Mucosa of gallbladder (tissue), 1 donor: Measurements from ENCODE around the gene SEC24C. TPM values are rescaled to one million over a fixed set of nuclear protein-coding genes. Genes with fewer than 3 reads are reported as not detected.
"Not testable (repeated sequence)": the region's sequence is repeated elsewhere in the genome, so short reads cannot be mapped to it uniquely, and the experiment has no call there.

ENCODE experiments used
- DNase-seq: peaks from one replicate; pipeline ENCODE4 v3.0.0-alpha.2; 2020; ENCODE audit warnings: low spot score
- total RNA-seq: library from RNA; stranded (reverse); gene quantifications from one replicate; pipeline ENCODE4 v1.2.1, GENCODE V29; 2021
- donor health status: DM: no; HTN: no; CAD: no.

Gene SEC24C
- total RNA-seq, 1 donor from 2014 or later, result 90.1 TPM

DNA sequence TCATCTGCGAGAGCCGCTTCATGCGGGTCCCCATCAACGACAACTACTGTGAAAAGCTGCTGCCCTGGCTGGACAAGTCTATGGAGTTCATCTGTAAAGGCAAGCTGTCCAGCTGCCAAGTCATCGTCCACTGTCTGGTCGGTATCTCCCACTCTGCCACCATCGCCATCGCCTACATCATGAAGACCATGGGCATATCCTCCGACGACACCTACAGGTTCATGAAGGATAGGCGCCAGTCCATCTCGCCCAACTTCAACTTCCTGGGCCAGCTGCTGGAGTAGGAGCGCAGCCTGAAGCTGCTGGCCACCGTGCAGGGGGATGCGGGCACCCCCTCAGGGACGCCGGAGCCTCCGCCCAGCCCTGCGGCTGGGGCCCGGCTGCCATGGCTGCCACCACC lies 11.7 kb upstream of the SEC24C start:
- DNase-seq, result no peak

DNA sequence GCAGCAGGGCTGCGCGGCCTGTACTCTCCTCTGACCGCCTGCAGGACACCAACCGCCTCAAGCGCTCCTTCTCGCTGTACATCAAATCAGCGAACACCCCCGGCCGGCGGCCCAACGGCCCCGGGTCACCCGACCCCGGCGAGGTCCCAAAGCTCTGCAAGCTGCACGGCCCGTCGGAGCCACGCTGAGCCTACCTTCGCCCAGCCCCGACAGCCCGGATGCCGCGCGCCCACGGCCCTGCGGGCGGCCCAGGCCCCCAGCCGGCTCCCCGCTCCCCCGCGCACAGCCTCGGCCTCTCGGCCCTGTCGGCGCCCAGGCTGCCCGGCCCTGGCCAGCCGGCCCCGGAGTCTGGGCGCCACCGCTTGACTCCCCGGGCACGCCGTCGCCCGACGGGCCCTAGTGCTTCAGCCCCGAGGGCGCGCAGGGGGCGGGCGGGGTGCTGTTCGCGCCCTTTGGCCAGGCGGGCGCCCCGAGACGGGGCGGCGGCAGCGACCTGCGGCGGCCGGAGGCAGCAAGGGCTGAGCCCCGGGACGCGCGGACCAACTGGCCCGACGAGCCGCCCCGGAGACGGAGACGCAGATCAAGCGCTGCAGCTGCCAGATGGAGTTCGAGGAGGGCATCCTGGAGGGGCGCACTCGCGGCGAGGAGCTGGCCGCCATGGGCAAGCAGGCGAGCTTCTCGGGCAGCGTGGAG lies 11.1 kb upstream of the SEC24C start:
- no peak for DNase-seq

DNA sequence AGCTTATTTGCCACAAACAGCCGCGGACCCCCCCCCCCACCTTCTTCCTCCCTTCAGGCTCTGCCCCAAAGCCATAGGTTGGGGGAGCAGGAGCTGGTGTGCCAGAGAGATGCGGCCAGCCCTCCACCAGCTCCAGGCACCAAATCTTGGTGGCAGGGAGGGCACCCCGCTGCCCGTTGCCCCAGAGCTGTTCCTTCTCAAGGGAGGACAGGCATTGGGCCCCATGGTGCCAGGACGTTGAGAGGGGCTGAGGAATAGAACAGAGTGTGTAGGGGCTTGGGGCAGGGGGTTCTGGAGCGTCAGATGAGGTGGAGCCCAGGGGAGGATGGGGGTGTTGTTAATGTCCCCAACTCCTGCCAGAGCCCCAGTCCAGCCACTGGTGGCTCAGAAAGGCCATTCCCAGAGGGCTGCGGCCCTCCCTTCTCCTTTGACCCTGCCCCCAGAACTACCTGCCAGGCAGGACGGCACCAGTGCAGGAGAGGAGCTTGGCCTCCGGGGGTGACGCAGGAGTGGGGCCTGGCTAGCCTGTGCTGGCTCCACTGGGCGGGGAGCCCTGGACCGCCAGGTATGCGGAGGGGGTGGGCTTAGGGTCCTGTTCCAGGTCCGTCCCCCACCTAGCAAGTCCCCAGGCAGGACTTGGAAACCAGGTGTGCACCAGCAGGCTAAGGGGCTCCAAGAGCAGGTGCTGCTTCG lies 10.0 kb upstream of the SEC24C start:
- DNase-seq, result no peak

DNA sequence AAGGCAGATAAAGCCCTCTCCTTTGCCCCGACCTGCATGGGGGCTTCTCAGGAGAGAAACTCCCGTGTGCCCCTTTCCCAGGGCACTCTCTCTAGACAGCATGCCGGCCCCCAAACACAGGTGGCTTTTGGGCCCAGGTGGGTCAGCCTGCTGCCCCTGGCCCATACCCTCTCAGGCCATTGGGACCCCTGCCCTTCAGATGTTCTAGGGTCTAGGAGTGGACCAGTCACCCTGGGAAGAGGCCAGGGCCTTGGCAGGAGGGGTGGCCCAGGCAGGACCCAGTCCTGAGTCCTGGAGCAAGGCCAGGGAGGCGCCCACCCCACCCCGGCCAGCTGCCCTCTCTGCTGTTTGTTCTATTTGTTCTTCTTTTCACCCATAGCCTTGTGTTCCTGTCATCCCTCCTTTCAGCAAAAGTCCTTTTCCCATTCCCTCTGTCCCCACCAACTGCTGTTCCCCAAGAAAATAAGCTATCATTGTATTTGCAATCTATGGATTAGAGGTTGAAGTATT lies 9.3 kb upstream of the SEC24C start:
- DNase-seq, result no peak

DNA sequence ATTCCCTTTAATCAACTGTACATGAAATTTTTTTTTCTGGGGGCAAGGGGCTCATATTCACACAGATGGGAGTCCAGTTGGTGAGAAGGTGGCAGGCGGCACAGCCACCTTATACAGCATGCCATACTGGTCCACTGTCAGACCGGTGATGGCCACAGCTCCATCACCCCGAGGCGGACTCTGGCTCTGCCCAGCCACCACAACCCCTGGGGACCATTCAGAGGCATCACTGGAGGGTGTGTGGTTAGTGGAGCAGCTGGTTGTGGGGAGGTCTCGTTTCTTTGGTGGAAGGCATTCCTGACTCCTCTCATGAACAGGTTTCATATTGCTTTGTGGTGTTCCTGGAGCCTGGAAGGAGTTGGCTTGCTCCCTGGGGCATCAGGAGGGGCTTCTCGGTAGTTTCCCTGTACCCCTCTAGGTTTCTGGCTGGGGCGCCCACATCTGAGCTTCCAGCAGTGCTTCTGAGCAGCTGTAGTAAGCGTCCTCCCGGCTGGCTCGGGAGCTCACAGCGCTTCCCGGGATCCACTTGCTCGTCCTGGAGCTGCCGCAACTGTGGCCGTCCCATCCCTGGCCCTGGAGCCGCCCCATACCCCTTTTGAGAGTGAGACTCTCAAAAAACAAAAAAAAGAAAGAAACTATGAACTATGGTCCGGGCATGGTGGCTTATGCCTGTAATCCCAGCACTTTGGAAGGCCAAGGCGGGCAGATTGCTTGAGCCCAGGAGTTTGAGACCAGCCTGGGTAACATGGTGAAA lies 3.5 kb upstream of the SEC24C start:
- DNase-seq, result not testable (repeated sequence)

DNA sequence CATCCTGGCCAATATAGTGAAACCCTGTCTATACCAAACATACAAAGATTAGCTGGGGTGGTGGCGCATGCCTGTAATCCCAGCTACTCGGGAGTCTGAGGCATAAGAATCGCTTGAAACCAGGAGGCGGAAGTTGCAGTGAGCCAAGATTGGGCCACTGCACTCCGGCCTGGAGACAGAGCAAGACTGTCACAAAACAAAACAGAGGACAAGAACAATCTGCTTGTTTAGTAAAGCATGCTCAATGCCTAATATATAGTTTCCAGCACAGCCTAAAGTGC lies 1.8 kb upstream of the SEC24C start:
- DNase-seq, result no peak

DNA sequence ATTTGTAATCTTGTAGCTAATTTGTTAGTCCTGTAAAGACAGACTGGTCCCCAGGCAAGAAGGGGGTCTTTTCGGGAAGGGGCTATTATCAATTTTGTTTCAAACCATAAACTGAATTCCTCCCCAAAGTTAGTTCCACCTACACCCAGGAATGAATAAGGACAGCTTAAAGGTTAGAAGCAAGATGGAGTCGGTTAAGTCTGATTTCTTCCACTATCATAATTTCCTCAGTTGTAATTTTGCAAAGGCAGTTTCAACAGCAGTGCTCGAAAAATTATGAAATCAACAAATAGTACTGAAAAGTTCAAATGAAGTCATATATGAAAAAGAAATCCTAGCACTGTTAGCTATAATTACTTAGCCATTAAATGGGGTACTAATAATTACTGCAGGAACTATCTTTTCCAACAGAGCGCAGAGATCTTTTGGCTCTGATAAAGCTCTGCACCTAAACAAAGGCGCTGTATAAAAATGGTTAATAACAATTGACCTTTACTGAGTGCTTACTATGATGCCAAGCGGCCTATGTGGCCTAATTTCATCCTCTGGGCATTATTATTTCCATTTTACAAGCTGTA lies 756 bp upstream of the SEC24C start:
- DNase-seq, result no peak

DNA sequence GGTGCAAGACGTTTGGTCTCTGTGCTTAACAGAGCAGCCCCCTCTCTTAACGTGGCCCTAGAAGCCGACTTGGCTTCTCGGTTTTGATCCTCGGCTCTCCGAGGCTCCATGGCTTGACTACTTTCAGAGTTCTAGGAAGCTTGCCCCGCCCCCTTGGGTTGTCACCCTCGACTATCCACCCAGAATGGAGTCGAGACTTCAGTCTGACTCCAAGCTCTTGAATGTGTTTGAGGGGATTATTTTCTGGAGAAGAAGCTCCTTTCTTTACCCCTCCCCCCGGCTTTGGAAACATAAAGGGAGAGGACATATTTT lies 448 bp downstream of the SEC24C start:
- peak; percentile 23 for DNase-seq

DNA sequence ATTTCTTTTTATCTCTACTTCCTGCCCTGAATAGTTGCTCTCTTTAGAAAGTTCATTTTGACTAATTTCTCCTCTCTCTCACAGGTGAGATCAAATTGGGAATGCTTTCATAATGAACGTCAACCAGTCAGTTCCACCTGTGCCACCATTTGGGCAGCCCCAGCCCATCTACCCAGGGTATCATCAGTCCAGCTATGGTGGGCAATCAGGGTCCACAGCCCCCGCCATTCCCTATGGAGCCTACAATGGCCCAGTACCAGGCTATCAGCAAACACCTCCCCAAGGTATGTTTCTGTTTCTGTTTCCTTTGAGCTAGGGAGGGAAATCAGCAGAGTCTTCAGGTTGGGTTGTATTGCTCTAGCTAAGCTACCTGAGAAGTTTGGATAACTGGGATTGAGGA lies 2.5 kb downstream of the SEC24C start:
- no peak for DNase-seq

DNA sequence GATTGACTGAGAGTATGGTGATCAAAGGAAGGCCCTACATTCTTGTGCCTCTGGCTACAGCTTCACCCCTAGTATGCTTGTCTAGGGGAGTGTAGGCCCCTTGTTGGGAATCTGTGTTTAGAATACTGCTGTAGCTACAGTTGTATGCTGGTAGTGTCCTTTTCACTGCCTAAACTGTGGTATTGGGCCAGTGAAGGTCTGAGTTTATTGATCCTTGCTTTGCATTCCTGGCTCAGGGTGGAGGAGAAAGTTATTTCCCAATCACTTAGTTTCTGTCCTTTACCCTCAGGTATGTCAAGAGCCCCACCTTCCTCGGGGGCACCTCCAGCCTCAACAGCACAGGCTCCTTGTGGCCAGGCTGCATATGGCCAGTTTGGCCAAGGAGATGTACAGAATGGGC lies 6.6 kb downstream of the SEC24C start:
- DNase-seq, result no peak

DNA sequence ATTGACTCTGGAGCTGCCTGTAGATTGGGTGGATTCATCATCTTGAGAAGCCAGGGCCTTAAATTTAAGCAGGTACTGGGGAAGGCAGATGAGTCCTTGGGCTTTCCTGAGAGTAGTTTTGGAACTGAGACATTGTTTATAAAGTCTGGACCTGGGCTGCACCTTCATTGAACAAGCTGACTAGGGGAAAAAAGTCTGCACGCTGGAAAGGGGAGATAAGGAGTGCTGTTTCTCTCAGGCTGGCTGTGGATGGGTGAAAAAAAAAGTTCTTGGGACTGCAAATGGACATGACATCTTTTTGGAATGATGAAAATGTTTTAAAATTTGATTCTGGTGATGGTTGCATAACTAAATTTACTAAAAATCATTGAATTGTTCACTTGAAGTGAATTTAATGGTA lies 12.0 kb downstream of the SEC24C start:
- DNase-seq, result no peak

DNA sequence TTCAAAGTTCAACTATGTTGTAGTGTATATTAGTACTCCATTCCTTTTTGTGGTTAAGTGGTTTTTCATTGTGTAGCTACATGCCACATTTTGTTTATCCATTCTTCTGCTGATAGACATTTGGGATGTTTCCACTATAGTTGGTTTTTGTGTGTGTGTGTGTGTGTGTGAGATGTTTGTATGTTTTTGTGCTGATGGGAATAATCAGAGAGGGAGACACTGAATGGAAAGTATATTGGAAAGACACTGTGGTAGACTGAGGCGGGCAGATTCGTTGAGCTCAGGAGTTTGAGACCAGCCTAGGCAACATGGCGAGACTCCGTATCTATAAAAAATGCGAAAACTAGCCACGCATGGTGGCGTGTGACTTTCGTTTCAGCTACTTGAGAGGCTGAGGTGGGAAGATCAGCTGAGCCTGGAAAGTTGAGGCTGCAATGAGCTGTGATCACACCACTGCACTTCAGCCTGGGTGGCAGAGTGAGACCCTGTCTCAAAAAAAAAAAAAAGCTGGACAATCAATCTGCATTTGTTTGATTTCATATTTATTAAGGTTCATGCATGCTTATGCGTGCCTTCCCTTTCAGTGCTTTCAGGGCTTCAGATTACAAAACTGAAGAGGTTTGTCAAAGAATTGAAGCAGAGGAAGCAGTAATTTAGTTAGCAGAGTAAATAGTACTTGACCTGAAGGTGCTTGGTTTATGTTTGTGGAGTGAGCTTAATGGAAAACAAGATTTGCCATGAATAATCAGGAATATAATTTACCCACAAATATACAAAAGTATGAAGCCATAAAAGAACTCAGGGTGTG lies 14.7 kb downstream of the SEC24C start:
- DNase-seq, result no peak

DNA sequence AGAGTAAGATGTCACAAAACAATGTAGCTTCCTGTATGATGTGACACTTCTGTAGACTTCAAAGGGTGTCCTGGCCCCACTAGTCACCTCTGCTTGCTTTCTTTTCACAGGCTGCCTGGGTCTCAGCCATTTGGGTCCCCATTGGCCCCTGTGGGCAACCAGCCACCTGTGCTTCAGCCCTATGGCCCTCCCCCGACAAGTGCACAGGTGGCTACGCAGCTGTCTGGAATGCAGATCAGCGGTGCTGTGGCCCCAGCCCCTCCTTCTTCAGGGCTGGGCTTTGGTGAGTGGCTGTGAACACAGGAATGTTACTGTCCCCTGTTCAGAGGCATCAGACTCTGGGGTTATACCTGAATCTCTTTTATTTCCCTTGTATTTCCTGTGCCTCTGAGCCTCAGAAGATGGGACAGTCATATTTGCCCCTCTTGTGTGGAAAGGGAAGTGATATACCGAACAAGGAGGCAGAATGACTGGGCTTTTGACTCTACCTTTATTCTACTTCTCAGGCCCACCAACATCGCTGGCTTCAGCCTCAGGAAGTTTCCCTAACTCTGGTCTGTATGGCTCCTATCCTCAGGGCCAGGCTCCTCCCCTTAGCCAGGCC lies 15.4 kb downstream of the SEC24C start:
- DNase-seq, result no peak

DNA sequence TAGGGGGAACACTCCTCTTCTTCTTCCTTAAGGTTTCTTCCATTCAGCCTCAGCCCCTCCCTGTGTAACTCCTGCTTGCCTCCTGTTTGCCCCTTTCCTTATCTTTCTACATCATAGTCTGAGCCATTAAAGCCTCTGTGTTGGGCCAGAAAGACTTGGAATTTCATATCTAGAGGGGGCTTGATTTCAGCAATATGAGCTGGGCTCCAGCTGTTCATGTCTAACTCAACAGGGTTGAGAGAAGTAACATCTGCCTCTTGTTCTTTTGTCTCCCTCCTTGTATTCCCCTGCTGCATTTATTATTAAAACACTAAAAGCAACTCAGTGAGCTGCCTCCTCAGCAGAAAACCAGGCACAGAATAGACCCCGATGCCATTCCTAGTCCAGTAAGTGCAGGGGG lies 17.6 kb downstream of the SEC24C start:
- DNase-seq, result no peak

DNA sequence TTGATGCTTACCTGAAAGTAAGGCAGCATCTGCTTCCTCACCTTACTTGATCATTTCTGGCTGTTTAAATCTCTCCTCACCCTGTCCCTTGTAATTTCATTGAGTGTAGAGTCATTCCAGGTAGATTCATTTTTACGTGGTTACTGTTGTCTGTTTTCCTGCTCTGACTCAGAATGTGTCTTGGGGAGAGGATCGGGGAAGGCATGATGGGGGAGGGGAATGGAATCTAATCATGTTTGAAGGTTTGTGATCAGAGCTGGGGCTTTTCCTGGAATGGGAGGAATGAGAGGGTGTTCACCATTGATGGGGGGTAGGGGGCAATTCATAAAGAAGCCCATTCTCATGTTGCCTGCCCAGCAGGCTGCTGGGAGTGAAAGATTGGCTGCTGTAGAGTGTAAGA lies 18.7 kb downstream of the SEC24C start:
- DNase-seq, result no peak

DNA sequence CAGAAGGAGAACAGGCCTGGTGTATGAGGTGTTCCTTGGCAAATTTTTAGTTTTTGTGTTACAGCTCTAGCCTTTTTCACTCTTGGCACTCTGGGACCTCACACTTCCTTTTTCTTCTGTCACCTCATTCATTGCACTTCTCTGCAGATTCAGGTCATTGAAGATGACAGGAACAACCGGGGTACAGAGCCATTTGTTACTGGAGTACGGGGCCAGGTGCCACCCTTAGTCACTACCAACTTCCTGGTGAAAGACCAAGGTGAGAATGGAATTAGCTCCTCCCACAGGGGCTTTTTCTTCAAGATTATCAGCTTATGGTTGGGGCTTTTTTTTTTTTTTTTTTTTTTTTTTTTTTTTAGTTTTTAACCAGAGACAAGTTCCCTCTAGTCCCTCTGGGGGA lies 19.2 kb downstream of the SEC24C start:
- DNase-seq, result no peak

DNA sequence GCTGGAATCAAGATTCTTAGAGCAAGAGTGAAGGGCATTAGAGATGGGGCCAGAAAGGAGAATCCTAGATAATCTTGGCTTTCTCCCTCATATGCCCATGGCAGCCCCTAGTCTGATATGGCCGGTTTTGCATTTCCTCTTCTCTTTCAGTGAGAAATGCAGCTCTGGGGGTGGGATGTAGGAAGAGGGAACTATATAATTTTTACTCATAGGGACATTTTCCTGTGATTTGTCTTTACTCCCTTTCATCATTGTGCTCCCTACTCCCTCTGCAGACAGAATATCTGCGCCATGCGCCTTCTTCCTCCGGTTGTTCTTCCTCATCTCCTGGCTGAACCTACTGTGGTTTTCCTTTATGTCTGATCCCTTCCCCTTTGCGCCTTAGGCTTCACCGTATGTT lies 20.9 kb downstream of the SEC24C start:
- no peak for DNase-seq

DNA sequence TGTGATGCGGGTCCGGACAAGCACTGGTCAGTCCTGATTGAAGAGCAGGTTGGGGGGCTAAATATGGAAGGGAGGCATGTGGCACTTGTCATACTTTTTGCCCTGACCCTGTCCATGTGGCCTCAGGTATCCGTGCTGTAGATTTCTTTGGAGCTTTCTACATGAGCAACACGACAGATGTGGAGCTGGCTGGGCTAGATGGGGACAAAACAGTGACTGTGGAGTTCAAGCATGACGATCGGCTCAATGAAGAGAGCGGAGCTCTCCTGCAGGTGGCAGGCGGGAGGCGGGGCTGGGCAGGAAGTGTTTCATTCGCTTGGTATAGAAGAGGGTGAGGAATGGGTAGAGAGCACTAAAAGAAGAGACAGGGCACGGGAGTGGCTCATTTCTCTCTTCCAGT lies 24.7 kb downstream of the SEC24C start:
- DNase-seq, result no peak

DNA sequence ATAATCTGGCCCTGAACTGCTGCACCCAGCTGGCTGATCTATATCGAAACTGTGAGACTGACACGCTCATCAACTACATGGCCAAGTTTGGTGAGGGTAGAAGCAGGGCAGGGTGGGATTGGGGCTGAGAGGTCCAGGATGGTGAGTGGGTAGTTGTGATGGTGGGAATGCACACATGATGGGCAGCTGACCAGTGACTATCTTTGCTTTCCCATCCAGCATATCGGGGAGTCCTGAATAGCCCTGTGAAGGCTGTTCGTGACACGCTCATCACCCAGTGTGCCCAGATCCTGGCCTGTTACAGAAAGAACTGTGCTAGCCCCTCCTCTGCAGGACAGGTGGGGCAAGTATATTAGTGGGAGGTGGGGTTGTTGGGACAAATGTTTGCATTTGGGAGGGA lies 25.2 kb downstream of the SEC24C start:
- DNase-seq, result no peak

DNA sequence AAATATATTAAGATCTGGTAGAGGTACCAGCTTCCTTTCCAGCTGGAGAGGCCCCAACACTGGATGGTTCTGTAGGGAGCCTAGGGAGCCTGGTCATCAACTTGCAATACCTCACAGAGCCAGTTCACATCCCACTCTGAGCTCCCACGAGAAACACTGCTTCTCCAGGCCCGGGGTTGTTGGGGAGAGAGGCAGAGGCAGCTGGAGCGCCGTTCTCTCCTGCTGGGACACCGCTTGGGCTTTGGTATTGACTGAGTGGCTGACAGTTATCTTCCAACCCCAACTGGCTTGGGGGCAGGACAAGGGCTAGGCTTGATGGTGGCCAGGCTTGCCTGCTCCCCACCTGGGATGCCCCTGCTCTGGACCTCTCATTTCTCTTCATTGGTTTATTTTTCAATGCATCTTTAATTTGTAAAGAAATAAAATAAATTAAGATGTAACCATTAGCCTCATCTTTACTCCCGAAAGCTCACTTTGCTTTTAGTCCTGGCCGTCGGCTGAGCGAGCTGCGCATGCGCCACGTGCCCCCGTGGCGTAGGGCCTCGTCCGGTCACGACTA lies 27.6 kb downstream of the SEC24C start:
- DNase-seq, result peak; percentile 87
